ENCODE data around the gene B3GALT4.
"Not testable (repeated sequence)": the region's sequence is repeated elsewhere in the genome, so short reads cannot be mapped to it uniquely, and the experiment has no call there.

Gene B3GALT4, protein sequence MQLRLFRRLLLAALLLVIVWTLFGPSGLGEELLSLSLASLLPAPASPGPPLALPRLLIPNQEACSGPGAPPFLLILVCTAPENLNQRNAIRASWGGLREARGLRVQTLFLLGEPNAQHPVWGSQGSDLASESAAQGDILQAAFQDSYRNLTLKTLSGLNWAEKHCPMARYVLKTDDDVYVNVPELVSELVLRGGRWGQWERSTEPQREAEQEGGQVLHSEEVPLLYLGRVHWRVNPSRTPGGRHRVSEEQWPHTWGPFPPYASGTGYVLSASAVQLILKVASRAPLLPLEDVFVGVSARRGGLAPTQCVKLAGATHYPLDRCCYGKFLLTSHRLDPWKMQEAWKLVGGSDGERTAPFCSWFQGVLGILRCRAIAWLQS

DNA sequence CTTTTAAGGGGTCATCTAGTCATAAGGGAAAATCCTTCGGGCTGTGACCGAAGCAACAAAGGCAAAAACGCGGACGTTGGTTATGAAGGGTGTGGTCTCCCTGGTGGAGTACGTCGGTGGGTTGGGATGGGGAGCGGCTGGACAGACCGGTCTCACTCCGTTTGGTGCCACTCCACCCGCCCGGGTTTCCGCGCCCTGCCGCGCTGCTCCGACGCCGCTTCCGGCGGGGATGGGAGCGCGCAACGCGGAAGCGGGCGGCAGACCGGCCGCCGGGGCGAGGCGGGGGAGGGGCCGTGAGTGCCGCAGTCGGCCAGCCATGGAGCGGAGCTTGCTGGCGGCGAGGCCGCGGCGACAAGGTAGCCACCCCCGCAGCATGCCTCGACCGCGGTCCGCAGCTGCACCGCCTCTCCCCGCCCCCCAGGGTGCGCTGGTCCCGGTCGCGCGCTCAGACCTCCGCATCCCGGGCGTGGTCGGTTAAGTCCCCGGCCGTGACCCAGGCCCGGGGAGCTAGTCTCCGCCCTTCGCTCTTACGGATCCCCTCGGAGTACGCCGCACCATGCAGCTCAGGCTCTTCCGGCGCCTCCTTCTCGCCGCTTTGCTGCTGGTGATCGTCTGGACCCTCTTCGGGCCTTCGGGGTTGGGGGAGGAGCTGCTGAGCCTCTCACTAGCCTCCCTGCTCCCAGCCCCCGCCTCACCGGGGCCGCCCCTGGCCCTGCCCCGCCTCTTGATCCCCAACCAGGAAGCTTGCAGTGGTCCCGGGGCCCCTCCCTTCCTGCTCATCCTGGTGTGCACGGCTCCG lies at the start of gene B3GALT4:
Gene B3GALT4, plus strand, starts transcription at position 260 of the 799 bp plus-strand sequence. Its CDS starts 297 bp downstream, at position 557.
- no peak for DNase-seq (ENCODE audit: low read depth)

GRCh38 chr6:33235221-33235634 lies 41.7 kb upstream of the B3GALT4 start:
- DNase-seq (ENCODE audit: low read depth): no peak

DNA sequence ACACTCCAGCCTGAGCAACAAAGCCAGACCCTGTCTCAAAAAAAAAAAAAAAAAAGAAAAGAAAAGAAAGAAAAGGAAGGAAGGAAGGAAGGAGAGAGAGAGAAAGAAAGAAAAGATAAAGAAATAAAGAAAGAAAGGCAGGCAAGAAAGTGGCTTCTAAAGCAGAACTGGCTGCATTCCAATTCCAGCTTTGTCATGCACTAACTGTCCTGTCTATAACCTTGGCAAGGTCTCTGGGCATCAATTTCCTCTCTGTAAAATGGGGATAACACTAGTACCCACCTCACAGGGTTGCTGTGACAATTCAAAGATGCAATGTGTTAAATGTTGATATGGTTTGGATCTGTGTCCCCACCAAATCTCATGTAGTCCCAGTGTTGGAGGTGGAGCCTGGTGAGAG lies 40.6 kb upstream of the B3GALT4 start:
- DNase-seq (ENCODE audit: low read depth): no peak

DNA sequence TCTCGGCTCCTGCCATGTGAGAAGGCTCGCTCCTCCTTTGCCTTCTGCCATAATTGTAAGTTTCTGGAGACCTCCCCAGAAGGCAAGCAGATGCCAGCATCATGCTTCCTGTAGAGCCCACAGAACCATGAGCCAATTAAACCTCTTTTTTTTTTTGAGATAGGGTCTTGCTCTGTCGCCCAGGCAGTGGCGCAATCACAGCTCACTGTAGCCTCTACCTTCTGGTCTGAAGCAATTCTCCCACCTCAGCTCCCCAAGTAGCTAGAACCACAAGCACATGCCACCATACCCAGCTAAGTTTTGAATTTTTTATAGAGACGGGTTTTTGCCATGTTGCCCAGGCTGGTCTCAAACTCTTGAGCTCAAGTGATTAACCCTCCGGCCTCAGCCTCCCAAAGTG lies 40.1 kb upstream of the B3GALT4 start:
- DNase-seq (ENCODE audit: low read depth): no peak

DNA sequence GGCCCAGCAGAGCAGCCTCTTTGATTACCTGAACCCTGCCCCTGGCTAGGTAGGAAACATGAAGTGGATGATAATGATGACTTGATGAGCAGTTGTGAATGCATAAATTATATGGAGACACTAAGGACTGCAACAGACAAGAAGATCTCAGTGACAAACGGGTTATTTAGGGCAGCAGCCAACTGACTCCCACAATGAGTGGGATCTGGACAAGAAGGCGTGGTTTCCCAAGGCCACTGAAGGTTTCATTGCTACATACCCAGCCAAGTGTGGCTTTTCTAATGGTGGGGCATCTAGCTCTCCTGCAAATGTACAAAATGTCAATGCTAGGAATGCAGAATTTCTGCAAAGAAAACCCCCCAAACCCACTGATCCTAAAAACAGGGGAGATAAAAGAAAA lies 39.2 kb upstream of the B3GALT4 start:
- no peak for DNase-seq (ENCODE audit: low read depth)

DNA sequence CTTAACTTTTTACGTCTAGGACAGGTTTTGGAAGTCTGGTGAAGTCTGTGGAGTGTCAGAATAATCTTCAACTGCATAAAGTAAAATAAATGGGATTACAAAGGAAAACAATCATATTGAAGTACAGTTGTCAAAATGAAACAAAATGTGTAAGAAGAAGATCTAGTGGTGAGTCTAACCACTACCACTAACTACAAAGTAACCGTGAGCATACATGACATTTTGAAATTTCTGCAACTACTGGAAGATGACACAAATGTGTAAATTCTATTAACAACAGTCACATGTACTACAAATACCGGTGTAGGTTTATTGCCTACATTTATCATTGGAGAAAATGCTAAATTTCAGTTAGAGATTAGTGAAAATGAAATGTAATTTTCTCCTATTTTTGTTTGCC lies 35.0 kb upstream of the B3GALT4 start:
- no peak for DNase-seq (ENCODE audit: low read depth)

GRCh38 chr6:33243476-33243875 lies 33.4 kb upstream of the B3GALT4 start:
- DNase-seq (ENCODE audit: low read depth): no peak

DNA sequence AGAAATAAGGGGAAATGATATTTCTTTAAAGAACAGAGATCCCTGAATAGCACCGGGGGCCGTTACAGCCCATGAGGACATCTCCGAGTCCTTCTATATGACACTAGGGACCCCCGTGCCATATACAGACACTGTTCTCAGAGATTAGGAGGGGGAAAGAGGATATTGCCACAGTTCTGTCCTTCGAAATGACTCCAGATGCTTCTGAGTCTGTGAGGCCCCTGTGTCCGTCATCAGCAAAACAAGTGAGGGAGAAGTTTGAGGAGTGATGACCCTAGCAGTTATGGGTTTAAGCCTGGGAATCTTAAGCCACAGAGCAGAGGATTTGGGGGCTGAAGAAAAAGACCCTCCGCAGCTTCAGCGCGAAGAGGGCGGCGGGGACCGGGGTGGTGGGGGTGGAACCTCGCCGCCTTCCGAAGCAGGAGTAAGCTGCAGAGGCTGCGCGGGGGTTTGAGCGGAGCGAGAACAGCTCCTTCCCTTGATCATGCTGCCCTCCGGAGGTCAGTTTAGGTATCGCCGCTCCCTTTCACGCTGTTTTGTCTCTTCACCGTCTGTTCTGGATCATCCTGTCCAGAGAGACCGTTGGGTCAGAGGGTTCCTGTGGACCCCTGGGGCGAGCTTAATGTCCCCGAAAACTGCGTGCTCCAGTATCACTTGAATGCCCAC lies 28.8 kb upstream of the B3GALT4 start:
- DNase-seq (ENCODE audit: low read depth): peak; percentile 35

DNA sequence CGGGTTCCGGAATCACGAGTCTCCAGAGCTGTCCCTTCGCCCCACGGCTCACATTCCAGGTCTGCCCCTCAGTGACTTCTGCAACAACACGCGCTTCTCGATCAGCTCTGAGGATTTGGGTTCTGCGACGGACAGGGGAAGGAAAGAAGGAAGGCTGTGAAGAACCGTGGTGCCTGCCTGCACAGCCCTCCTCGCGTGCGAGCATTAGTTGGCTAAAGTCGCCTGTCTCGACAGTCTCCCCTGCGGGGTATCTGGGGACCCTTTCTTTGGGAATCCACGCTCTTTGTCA lies 28.3 kb upstream of the B3GALT4 start:
- DNase-seq (ENCODE audit: low read depth): no peak

DNA sequence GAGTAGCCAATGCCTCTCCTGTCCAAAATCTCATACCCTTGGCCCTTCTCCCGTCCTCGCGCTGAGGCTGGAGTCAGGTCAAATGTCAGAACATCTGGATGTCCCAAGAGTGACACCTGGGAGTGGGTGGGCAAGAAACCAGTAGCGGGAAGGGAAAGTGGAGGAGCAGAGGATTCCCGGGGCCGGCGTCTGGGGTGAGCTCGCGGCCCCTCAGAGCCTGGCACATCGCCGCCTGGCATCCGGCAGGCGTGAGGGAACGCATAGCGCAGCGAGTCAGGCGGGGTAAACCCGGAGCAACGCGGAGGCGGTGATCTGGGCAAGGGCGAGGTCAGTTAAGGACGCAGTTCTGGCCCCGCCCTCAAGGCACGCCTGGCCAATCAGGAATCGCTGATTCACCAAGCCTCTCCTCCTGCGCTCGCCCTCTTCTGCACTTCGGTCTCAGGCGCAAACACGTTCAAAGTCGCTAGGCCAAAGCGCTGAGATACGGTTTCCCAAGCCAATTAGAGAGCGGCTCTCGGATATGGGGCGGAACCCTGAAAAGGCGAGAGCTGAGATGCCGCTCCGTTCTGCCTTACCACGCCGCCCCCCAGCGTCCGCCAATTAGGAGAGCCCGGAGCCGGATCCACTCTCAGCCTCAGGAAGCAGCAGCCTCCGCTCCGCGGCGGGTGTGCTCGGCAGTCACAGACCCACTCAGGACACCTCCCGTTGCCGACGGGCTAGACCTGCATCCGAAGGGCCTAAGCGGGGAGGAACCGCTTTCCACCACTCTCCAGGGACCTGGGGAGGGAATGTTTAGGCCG lies 27.8 kb upstream of the B3GALT4 start:
- DNase-seq (ENCODE audit: low read depth): peak; percentile 98

DNA sequence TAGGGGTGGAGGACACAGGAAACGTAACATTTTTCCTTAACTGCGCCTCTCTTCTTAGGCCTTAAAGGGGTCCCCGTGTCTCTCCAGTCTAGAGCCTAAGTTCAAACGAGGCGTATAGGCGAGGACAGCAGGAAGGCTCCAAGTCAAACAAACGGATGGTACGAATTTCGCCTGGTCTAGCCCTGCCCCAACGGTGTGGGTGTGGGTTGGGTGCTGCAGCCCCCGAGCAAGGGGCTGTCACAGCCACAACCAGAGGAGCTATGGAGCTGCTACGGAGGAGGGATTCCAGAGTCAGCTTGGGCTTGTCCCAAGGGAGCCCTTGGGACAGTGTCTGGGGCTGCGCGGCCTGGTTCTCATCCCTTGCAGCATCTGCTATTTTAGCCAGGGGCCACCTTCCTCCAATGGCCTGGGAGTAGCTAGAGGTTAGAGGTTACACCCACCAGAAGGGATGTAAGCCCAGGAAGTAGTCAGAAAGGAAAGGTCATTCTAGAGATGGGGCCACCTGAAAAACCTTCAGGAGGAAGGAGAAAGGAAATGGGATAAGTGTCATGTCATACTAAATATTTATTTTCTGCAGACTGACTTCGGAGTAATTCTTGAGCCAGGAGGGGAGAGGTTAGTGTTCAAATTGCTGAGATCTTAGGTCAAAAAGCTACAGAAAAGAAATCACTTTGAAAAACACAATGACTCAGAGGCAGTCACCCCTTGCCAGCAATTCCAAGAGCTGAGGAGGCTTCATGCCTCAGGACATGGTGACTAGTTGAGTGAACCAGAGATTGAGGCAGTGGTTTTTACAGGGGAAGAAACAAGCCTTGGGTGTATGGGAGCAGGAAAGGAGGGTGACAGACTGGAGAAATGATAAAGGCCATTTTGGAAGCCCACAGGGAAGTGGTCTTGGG lies 26.9 kb upstream of the B3GALT4 start:
- peak; percentile 75 for DNase-seq (ENCODE audit: low read depth)

DNA sequence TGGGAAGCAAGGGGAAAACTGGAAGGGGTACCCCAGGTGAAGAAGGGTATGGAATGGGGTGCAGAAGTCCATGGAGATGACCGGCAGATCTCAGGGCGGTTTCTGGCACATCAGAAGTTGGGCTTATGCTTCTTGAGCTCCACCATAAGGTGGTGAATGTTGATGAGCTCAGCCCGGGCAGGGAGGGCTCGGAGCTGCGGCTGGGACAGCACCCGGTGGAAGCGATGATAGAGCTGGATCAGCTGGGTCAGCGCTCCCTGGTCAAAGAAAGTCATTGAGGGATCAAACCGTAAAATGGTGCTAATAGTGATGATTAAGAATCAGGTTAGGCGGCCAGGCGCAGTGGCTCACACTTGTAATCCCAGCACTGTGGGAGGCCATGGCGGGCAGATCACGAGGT lies 26.2 kb upstream of the B3GALT4 start:
- DNase-seq (ENCODE audit: low read depth): no peak

DNA sequence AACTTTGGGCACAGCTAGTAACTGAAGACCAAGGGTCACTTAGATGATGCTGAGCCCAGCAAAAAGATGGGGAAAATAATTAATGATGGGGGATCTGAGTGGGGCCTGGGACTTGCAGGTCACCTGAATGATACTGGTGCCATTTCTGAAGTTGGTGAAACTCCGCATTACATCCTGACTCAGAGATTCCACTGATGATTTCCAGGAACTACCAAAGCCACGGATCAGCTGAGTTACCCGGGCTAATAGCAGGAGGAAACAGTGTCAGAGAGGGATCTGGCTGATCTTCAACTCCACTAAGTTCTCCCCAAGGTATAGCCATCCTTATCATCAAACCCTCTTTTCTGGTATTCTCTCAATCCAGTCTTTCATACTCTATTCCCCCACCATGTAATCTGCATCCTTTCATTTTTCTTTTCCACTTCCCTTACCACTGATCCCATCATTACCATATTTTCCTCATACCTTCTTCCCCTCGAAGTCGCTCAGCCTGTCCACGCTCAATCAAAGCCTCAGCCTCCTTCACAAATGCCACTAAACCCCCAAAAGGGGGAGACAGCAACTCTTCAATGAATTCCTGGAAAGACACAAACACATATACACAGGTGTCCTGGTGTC lies 25.4 kb upstream of the B3GALT4 start:
- DNase-seq (ENCODE audit: low read depth): no peak

DNA sequence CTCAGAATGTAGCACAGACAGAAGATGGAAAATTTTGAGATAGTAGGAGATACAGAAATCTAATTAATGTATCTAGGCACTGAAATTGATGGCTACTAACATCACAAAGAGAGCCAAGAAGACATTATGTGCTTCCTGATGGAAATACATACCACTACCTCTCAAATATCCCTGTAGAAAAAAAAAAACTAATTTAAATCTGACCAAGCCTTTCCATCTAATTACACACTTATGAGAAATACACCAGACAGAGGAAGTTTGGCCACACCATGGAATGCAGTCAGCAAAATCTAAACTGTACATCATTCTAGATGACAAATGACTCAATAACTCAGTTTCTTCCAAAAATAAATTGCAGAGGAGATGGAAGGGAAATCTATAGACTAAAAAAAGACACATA lies 24.2 kb upstream of the B3GALT4 start:
- no peak for DNase-seq (ENCODE audit: low read depth)

- DNase-seq (ENCODE audit: low read depth): no peak
Observed at GRCh38 chr6:33254591-33254990, 22.3 kb upstream of the B3GALT4 start.

DNA sequence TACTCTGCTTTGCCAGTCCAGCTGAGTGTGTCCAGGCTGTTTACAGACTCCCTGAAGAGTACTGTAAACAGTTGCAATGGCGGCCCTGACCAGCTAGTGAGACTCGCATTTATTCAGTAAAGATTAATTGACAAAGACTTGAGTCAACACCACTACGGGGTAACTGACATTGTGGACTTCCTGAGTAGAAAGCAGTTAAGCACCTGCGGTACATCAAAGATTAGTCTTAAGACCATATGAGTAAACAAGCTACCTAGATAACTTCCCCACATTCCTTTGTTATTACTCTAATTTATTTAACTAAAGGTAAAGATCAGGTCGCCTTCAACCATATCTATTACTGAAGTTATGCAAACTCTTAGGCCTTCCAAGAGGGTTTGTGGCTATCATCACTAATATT lies 17.9 kb upstream of the B3GALT4 start:
- DNase-seq (ENCODE audit: low read depth): no peak

DNA sequence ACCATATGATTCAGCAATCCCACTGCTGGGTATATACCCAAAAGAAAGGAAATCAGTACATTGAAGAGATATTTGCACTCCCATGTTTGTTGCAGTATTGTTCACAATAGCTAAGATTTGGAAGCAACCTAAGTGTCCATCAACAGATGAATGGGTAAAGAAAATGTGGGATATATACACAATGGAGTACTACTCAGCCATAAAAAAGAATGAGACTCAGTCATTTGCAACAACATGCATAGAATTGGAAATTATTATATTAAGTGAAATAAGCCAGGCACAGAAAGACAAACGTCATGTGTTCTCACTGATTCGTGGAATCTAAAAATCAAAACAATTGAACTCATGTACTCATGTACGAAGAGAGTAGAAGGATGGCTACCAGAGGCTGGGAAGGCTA lies 14.4 kb upstream of the B3GALT4 start:
- DNase-seq (ENCODE audit: low read depth): not testable (repeated sequence)

DNA sequence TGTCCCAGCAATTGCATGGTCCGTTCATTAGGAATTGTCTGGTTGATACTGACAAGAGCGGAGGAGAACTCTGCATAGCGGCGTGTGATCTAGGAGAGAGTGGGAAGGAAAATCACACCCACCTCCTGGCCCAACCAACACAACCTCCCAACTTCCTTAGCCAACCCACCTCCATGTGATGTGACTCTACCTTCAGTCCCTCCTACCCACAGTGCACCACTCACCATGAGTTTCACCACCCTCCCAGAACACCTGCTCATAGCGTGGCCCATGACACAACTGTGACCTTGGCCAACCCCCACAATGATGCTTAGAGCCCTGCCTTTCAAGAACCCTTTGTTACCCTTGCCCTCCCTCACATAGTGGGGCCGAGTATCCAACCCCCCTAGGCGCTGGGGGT lies 12.9 kb upstream of the B3GALT4 start:
- DNase-seq (ENCODE audit: low read depth): no peak

- no peak for DNase-seq (ENCODE audit: low read depth)
Observed at GRCh38 chr6:33271117-33271467, 5.8 kb upstream of the B3GALT4 start.

GRCh38 chr6:33271468-33272274 lies 5.3 kb upstream of the B3GALT4 start, which contains the start of the genes RPS18 and VPS52:
RPS18 (plus strand) TSS chr6:33272075; CDS start chr6:33272120, 45 bp downstream.
VPS52 (minus strand) TSS chr6:33271876; CDS start chr6:33271675, 201 bp downstream.
- peak; percentile 95 for DNase-seq (ENCODE audit: low read depth)

Measured in GM04503 (cell line).